GM03348 (cell line): ENCODE measurements around the gene LRRC56.
"Not testable (repeated sequence)": the region's sequence is repeated elsewhere in the genome, so short reads cannot be mapped to it uniquely, and the experiment has no call there.

Source experiments
- DNase-seq: peaks from one replicate; pipeline ENCODE4 v3.0.0; 2012; ENCODE audit warnings: low spot score

The LRRC56 gene

GRCh38 chr11:559020-559620 is 21.8 kb downstream of the LRRC56 start:
- DNase-seq, result no peak

DNA sequence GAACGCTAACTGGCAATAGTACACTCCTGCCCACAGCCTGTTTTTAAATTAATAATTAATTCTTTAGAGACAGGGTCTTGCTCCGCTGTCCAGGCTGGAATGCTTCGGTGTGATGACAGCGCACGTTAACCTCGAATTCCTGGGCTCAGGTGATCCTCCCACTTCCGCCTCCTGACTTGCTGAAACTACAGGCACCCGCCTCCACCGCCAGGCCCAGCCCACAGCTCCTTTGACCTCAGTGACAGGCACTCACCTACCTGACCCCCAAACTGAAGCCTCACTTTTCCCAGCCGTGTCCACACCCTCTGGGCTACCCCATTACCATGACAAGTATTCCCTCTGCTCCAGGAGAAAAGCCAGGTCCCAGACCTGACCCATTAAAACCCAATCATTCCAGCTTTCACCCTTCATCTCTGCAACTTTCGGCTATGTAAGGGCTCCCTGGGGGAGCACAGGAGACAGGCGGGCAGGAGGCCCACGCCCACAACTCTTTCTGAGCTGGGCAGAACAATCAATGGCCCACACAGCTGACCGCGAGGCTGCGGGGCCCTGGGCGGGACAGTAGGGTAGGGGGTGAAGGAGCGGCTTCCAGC is 22.5 kb downstream of the LRRC56 start:
- no peak for DNase-seq

DNA sequence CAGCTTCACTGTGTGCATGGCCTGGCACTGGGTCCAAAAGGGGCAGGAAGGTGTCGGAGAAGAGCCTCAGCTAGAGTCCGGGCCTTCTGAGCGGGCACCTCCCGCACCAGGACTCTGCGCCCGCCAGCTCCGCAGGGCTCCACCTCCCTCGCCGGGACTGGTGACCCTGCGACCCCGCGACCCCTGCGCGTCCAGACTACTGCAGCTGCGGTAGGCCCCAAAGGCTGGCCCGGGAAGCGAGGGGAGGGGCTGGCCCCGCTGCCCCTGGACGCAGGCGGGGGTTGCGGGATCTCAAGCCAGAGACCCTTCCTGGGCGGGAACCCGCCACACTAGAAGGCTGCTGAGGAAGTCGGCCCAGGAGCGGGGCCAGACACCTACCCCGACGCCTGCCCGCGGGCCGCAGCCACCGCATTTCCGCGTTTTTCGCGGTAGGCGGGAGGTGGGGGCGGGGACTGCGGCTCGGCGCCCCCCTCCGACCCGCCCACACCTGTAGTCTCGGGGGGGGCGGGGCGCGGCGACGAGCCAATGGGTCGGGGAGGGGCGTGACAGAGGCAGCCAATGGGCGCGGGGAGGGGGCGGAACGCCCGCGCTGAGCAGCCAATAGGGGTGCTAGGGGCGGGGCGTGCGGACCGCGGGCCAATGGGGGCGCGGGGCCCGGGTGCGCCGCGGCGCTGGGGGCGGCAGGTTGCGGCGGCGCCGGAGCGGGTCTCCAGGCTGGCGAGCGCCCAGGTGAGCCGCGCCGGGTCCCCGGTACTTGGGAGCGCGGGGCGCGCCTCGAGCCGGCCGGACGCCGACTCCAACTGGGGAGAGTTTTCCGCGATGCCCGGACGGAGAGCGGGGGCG is 23.2 kb downstream of the LRRC56 start, which contains the start of the genes LMNTD2 and RASSF7:
Gene LMNTD2 (minus strand): TSS at position 434 of the 843 bp plus-strand sequence. CDS start 22 bp downstream, at position 412.
Gene RASSF7 (plus strand): TSS at position 666 of the 843 bp plus-strand sequence. CDS start 799 bp downstream, outside the sequence.
- DNase-seq, result peak; percentile 100

DNA sequence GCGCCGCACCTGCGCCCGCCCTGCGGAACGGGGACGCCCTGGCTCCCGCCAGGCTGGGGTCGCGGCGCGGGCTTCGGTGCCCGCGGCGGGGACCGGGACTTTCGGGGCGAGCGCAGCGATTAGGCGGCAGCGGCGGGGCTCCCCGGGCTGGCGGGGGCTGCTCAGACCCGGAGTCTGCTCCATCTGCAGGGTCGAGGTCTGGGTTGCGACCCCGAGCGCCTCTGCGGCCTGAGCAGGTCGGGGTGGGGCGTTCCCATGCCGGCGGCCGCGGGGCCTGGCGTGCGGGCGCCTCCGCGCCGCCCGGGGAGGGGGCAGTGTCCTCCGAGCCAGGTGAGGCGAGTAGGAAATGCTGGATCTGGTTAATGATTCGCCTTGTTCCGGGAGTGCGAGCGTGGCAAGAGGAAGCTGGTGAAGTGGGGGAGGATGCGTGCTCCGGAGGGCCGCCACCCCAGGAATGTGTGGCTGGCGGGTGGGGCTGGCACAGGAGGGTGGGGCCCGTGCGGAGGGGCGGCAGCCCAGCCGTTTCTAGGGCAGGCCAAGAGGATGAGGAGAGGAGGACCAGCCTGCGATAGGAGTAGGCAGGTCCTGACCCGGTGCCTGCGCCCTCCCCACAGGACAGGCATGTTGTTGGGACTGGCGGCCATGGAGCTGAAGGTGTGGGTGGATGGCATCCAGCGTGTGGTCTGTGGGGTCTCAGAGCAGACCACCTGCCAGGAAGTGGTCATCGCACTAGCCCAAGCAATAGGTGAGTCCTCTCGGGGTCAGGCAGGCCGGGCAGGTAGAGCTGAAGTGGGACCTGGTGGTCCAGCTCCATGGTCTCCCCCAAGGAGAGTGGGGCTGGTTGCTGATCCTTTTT is 24.0 kb downstream of the LRRC56 start:
- DNase-seq, result peak; percentile 60

GRCh38 chr11:562046-562645 is 24.8 kb downstream of the LRRC56 start:
- no peak for DNase-seq

GRCh38 chr11:563066-563811 is 25.9 kb downstream of the LRRC56 start:
- no peak for DNase-seq

DNA sequence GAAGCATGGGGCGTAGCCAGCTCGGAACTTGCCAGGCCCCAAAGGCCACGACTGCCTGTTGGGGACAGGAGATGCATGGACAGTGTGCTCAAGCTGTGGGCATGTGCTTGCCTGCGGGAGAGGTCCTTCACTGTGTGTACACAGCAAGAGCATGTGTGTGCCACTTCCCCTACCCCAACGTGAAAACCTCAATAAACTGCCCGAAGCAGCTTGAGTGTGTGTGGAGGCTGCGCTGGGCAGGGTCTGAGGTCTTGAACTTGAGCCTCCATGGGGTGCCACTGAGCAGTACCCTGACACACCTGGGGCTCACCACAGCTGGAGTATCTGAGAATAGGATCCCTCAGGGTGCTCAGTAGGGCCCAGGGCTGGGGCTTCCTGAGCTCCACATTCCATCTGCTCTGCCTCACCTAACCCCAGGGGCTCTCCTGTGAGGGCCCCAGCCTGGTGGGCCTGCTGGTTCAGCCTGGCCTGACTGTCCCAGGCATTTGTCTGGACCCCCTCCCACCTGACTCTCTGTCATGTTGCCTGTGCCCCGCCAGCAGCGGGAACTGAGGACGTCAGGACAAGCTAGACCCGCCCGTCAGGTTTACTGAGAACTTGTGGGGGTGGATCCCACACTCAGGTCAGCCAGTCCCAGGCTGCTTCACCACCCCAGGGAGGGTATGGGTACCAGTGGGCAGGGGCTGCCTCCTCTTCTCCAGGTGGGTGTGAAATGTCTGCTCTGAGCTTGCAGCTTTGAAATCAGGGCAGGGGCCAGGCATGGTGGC is 26.7 kb downstream of the LRRC56 start:
- no peak for DNase-seq

DNA sequence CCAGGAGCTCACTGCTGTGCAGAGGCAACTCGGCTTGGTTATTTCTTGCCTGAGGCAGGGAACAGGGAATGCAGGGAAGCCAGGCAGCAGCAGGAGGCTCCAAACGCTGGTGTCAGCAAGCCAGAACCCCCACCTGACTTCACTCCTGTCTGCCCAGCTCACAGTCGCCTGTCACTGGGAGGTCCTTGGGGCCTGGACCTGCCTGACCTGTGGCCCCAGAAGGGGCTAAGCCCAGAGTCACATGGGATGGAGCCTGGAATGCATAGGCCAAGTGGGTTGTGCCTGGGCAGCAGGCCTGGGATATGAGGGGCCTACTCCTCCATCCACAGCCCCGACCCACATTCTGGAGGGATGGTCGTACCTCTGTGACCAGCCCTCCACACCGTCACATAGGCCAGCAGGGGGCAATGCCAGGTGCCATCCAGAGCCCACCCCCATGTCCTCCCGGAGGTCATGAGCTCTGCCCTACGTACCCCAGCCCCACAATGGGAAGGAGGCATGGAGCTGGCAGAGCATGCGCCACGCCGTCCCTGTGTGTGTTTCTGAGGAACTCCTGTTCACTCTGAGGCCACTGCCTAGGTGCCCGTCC is 28.7 kb downstream of the LRRC56 start:
- DNase-seq, result no peak

- no peak for DNase-seq
Measured at GRCh38 chr11:567011-567628, 29.8 kb downstream of the LRRC56 start.

DNA sequence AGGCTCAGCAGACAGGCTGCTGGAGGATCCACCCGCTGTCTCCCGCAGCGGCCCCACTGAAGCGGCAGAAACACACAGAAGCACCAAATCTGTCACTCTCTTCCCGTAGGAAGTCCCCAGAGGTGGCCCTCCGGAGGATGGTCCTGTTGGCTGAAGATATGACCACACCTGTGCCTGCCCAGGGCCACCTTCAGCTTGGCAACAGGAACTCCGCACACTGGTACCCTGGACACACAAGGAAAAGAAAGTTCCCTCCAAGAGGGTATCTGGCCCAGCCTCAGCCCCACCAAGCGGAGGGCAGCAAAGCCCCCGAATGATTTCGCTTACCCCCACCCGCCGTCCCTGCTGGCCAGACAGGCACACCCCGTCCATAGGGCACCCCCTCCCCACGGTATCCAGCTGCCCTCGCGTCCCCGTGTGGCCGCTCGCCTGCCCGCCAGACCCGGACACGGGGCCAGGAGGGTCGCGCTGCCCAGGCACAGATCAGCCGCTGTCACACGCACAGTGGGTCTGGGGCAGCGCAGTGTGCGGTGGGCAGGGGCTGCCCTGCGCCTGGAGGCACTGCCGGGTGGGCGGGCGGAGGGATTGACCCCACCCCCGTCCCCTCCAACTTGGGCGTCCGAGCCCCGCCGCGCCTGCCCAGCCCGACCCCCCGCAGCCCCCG is 30.4 kb downstream of the LRRC56 start:
- no peak for DNase-seq

- DNase-seq, result peak; percentile 98
Measured at GRCh38 chr11:568306-569157, 31.2 kb downstream of the LRRC56 start.

DNA sequence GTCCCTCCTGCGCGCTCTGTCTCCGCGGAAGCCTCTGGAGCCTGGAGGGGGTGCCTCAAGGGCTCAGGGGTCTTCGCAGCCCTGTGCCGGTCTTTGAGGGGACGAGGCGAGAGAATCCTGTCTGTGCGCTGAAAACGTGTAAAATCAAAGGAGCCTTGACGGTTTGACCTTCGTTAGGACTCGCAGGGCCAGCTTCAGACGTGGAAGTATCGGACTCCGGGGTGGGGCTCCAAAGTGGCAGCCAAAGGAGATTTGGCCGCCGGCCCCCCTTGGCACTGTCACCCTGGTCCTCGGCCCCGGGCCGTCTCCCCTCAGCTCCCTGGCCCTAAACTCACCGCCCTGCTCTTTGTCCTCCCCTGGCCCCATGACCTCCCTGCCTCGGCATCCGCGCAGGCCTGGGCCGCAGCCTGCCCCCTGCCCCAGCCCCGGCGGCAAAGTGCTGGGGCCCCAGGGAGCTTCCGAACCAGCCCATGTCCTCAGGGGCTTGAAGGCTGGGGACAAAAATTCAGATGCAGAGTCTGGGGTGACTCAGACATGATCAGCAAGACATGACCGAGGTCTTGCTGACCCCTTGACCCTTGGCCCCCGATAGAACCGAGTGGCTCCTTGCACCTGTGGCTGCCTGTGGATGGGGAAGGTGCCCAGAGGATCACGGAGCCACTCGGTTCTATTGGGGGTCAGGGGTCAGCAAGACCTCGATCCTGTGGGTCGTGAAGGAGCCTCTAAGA is 32.0 kb downstream of the LRRC56 start:
- DNase-seq, result peak; percentile 26

DNA sequence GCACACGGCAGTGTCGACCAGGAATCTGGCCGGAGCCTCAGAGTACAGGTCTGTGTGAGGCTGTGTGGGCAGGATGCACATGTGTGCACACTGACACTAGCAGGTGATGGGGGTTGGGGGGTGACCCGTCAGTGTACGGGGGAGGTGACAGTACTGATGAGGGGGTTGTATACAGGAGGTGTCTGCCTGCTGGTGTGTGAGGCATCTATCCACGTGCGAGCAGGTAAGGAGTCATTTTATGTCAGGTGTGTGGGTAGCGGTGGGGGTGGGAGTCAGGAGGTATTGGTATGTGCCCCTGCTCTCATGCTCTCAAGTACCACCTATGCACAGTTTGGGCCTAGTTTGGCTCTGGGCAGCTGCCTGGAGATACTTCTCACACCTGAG is 34.5 kb downstream of the LRRC56 start:
- no peak for DNase-seq

DNA sequence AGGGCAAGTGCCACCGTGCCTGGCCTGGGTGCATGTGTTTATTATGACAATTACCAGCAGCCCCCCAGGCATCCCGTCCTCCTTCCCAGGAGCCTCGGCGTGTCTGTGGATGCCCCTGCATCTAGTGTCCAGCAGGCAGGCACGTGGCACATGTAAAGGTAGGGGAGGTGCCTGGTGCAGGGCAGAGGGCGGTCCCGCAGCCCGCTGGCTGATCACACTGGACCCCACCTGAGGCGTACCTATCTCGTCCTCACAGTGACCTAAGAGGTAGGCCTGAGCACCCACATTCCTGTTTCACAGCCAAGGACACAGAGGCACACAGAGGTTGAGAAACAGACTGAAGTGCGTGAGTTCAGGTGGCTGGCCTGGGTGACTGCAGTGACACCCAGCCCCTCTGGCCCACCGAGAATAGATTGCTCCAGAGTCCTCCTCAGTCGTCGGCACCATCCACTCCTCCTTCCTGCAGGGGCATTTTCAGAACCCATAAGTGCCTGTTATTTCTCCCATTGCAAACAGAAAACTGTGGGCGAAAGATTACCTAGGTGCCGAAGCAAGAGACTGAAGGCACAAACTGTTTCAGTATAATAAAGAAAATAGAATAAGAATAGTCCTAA is 35.9 kb downstream of the LRRC56 start:
- no peak for DNase-seq

DNA sequence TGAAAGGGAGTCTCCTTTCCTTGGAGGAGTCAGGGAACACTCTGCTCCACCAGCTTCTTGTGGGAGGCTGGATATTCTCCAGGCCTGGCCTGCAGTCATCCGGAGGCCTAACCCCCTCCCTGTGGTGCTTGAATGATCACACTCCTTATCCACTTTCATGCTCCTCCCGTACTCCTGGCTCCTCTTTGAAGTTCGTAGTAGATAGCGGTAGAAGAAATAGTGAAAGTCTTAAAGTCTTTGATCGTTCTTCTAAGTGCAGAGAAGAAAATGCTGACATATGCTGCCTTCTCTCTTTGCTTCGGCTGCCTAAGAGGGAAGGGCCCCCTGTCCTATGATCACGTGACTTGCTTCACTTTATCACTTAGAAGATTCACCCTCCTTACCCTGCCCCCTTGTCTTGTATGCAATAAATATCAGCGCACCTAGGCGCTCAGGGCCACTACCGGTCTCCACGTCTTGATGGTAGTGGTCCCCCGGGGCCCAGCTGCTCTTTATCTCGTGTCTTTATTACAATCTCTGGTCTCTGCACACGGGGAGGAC is 36.8 kb downstream of the LRRC56 start:
- DNase-seq, result not testable (repeated sequence)

DNA sequence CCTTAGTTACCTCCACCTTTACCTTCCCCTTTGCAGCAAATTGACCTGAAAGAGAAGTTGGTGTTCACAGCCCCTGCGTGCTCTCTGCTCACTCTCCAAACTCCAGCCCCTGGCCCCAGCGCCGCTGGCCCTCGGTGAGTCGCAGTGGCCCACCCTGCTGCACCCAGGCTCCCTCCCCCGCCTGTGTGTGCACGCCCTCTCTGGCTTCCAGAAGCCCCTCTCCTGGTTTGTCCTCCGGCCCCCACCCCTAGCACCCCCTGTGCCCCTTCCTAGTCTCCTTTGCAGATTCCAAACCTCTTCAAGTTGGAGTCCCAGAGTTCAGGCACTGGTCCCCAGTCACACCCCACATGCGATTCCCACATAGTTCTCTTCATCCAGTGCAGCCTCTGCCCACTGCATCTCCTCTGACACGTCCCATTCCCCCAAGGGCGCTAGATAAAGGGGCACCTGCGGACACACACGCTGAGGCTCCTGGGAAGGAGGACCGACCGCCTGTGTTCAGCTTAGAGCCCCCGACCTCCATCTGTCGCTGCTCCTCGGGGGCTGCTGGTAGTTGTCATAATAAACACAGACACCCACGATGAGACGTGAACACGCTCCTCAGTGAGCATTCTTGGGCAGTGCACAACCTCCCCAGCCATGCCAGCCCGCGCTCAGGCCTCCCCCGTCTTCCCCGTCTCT is 37.4 kb downstream of the LRRC56 start:
- no peak for DNase-seq
